GM06990 (cell line): ENCODE measurements around the gene PASK.

Experiments
- DNase-seq: peaks from one replicate; pipeline ENCODE4 v3.0.0-alpha.2; 2011; ENCODE audit not compliant: insufficient read length; ENCODE audit errors: extremely low read depth
- H3K27me3 ChIP-seq: replicated peaks from 2 replicates; pipeline ENCODE4 v1.6.0; 2011; ENCODE audit warnings: low read length; ENCODE audit not compliant: control insufficient read depth, insufficient read depth
- H3K36me3 ChIP-seq: 2 replicates; pipeline ENCODE4 v1.5.1; 2011; ENCODE audit warnings: low read length; ENCODE audit not compliant: control insufficient read depth, insufficient read depth
- H3K4me3 ChIP-seq: replicated peaks from 2 replicates; pipeline ENCODE4 v1.5.1; 2011; ENCODE audit warnings: low read depth, mild to moderate bottlenecking, control low read depth, low read length
- TF ChIP-seq, protein P1 (sequence below): IDR thresholded peaks from 2 replicates; pipeline ENCODE4 v1.5.1; 2011; ENCODE audit warnings: low read length, control low read depth, mild to moderate bottlenecking, inconsistent platforms; ENCODE audit not compliant: insufficient read depth, poor library complexity, severe bottlenecking

Gene PASK

DNA sequence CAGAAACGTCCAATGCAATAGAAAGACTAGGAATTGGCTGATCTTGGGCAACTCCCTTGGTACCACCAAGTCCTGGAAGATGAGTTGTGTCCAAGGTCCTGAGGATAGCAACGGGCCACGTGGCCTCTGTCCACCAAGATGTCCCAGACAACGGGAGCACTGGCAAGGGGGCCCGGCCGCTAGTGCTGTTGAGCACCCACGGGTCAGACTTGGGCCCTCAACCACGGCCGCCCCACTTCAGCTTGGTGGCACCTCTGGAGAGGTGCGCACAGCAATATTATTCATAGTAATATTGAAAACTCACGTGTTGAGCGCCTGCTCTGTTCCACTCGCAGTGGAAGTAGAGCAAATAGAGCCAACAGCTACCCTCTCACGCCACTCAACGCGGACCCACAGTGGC lies 19.0 kb downstream of the PASK start:
- TF ChIP-seq, protein P1, sequence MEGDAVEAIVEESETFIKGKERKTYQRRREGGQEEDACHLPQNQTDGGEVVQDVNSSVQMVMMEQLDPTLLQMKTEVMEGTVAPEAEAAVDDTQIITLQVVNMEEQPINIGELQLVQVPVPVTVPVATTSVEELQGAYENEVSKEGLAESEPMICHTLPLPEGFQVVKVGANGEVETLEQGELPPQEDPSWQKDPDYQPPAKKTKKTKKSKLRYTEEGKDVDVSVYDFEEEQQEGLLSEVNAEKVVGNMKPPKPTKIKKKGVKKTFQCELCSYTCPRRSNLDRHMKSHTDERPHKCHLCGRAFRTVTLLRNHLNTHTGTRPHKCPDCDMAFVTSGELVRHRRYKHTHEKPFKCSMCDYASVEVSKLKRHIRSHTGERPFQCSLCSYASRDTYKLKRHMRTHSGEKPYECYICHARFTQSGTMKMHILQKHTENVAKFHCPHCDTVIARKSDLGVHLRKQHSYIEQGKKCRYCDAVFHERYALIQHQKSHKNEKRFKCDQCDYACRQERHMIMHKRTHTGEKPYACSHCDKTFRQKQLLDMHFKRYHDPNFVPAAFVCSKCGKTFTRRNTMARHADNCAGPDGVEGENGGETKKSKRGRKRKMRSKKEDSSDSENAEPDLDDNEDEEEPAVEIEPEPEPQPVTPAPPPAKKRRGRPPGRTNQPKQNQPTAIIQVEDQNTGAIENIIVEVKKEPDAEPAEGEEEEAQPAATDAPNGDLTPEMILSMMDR = no peak

DNA sequence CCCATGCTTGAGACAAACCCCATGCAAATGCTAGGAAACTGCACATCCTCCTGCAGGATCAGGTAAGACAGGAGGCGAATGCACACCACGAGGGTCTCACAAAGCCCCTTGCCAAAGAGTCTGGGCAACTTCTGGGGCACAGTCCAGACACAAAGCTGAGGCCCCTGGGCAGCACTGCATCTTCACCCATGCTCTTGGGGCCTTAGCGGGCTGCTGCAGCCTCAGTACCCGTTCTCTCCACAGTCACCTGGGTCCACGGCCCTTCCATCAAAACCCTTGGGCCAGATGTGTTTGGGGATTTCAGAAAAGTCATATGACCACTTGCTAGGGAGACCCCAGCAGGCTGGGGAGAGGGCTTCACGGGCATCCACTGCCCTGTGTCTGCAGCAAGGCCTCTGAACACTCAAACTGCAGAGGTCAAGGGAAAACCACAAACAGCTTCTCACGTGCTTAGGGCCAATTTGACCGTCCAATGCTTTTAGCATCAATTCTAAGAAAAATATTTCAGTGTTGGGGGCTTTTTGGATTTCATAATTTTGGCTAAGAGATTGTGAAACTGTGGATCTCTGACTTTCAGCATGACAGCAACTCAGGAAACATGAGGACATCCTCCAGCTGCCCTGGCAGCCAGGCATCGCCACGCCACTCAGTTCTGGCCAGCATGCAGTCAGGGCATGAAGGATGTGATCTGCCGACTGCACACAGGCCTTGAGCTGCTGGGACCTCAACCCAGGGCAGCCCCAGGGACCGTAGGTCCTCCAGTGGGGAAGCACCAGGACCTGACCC lies 20.0 kb downstream of the PASK start:
- Histone ChIP-seq H3K36me3 (peaks cover 18% of the 10 kb centered on the region), H3K27me3 (no peaks in the 10 kb centered on the region), H3K4me3 (no peak overlapping the region)
- peak; percentile 49 for DNase-seq
- TF ChIP-seq, protein P1 = no peak

More for the DNA sequence above, 19.0 kb downstream of the PASK start:
- H3K36me3 ChIP-seq = peaks cover 20% of the 10 kb centered on the region
- no peak overlapping the region for H3K4me3 ChIP-seq
- DNase-seq = no peak
- H3K27me3 ChIP-seq = no peaks in the 10 kb centered on the region

DNA sequence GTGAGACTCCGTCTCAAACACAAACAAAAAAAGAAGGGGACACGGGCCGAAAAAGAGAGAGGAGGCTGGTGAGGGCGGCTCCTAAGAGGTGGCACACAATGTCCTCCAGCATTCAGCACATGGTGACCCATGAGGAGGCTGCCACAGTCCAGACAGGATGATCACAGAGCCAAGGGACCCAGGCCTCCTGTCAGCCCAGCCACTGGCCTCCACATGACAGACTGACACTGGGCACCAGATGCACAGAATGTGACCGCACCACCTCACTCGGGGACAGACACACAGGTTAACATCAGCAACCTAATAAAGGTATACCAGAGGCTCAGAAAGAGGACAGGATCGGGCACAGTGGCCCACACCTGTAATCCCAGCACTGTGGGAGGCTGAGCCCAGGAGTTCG lies 21.0 kb downstream of the PASK start:
- H3K36me3 ChIP-seq = peaks cover 18% of the 10 kb centered on the region
- TF ChIP-seq, protein P1 = no peak
- H3K4me3 ChIP-seq = no peak overlapping the region
- H3K27me3 ChIP-seq = no peaks in the 10 kb centered on the region
- DNase-seq = no peak

DNA sequence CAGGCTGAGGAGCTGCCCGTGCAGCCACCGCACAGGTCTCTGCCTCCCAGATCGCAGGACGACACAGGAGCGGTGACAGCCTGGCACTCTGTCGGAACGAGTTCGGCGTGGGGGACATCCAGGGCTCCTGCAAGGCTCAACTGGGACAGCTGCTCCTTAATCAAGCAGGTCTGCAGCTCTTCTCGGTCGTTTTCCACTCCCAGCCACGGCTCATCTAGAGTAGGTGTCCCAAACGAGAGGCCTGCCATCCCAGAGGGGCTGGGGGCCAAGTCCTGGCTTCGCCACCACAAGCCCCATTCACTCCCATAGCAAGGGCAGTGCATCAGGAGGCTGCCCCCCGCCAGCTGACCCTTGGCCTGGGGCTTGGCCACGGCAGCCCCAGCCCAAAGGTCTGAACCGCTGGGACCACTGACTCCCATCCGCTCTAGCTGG lies 22.5 kb downstream of the PASK start:
- H3K36me3 ChIP-seq = peaks cover 22% of the 10 kb centered on the region
- H3K27me3 ChIP-seq = no peaks in the 10 kb centered on the region
- DNase-seq = no peak
- TF ChIP-seq, protein P1 = no peak
- H3K4me3 ChIP-seq = no peak overlapping the region

DNA sequence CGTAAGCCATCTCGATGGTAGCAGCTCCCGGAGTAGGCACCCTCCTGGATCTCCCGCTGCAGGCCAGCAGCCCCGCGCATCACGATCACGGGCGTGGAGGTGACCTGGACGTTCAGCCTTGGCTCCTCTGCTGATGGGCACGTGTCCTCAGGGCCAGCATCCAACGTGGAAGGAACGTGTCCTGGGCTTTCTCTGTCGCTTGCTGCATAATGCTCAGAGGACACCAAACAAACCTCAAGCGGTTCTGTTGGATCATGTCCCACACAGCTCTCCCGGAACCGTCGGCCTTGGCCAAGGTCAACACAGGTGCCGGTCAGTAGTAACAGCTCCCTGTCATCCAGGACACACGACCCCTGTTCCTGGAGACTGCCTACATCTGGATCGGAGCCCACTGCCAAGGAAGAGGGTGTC lies 23.1 kb downstream of the PASK start:
- peaks cover 20% of the 10 kb centered on the region for H3K36me3 ChIP-seq
- TF ChIP-seq, protein P1 = no peak
- no peak overlapping the region for H3K4me3 ChIP-seq
- no peaks in the 10 kb centered on the region for H3K27me3 ChIP-seq
- DNase-seq = no peak

DNA sequence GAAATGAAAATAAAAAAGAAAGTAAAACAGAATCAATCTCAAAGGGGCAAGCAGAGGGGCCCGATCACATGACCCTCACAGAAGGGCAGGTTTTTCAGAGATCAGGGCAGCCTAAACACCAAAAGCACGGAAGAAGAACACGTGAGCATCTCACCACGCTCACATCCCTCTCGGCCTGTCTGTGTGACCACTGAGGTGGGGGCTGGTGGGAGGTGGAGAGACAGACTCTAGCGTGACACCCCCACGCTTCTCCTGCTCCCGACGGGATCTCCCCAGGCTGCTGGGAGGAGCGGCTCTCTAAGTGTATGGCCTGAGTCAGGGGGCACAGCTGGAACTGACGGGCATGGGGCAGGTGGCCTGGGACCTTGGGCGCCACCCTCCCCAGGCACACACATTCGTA lies 23.6 kb downstream of the PASK start:
- 0 out of 2 replicates have a peak overlapping the region, but pooled peaks have one; percentile 16 for H3K4me3 ChIP-seq
- TF ChIP-seq, protein P1 = no peak
- DNase-seq = no peak
- H3K27me3 ChIP-seq = no peaks in the 10 kb centered on the region
- H3K36me3 ChIP-seq = peaks cover 19% of the 10 kb centered on the region
